Peyer's patch (tissue), 4 donors: ENCODE measurements around the gene SEBOX.

ENCODE experiments used
- CTCF ChIP-seq, 6 experiments: fragments of 450-650 bp in 4 of 6; fragments of 200-600 bp in 2 of 6; sonication (generic) in 1 of 6; IDR thresholded peaks; one replicate each; pipeline ENCODE4 v1.5.1; 2017 to 2019; ENCODE audit warnings: antibody characterized with exemption in 6 of 6, mild to moderate bottlenecking in 3 of 6, moderate library complexity in 1 of 6
- POLR2A ChIP-seq, 2 donors: fragments of 450-650 bp; IDR thresholded peaks; one replicate each; pipeline ENCODE4 v1.5.1; 2017; ENCODE audit warnings: antibody characterized with exemption in 2 of 2, mild to moderate bottlenecking in 2 of 2, moderate library complexity in 2 of 2

- no peak for TF ChIP-seq CTCF (IDR thresholded peaks at IDR 0.05)
- TF ChIP-seq POLR2A (IDR thresholded peaks at IDR 0.05), result no peak
Observed at GRCh38 chr17:28345419-28346198, 19.4 kb downstream of the SEBOX start.
